Peyer's patch (tissue), 4 donors: ENCODE measurements around the gene UGT1A10.

ENCODE experiments used
- POLR2A ChIP-seq, 2 donors: fragments of 450-650 bp; IDR thresholded peaks; one replicate each; pipeline ENCODE4 v1.5.1; 2017; ENCODE audit warnings: antibody characterized with exemption in 2 of 2, mild to moderate bottlenecking in 2 of 2, moderate library complexity in 2 of 2
- TF ChIP-seq, protein P1 (sequence below), 6 experiments: fragments of 450-650 bp in 4 of 6; fragments of 200-600 bp in 2 of 6; sonication (generic) in 1 of 6; IDR thresholded peaks; one replicate each; pipeline ENCODE4 v1.5.1; 2017 to 2019; ENCODE audit warnings: antibody characterized with exemption in 6 of 6, mild to moderate bottlenecking in 3 of 6, moderate library complexity in 1 of 6

DNA sequence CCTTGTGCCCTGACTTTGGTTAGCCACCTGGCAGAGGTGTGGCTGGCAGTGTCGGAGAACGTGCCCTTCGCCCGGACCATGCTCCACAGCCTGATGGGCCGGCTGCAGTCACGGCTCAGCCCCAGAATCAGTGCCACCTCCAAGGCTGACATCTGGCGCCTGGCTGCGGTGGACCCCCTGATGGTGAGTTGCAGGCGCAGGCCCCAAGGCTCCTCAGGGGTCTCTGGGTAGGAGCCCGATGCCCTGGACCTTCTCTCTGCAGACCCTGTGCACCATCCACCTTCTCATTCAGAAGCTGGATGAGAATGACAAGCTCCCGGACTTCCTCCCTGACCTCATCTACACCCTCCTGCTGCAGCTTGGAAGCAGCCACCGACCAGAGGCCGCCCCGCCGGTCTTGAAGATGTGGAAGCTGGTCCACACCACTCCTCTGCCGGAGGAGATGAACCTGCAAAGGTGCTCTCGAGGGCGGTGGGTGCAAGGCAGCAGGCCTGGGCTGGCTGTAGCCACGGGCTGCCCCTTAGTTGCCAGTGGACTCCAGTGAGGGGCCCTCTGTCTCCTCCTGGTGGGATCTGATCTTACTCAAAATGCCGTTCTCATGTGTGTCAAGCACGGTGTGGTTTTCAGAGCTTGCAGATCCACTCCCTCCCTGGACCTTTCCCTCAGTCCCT is 186.0 kb downstream of the UGT1A10 start:
- TF ChIP-seq, protein P1, sequence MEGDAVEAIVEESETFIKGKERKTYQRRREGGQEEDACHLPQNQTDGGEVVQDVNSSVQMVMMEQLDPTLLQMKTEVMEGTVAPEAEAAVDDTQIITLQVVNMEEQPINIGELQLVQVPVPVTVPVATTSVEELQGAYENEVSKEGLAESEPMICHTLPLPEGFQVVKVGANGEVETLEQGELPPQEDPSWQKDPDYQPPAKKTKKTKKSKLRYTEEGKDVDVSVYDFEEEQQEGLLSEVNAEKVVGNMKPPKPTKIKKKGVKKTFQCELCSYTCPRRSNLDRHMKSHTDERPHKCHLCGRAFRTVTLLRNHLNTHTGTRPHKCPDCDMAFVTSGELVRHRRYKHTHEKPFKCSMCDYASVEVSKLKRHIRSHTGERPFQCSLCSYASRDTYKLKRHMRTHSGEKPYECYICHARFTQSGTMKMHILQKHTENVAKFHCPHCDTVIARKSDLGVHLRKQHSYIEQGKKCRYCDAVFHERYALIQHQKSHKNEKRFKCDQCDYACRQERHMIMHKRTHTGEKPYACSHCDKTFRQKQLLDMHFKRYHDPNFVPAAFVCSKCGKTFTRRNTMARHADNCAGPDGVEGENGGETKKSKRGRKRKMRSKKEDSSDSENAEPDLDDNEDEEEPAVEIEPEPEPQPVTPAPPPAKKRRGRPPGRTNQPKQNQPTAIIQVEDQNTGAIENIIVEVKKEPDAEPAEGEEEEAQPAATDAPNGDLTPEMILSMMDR (IDR thresholded peaks at IDR 0.05), result no peak
- TF ChIP-seq POLR2A (IDR thresholded peaks at IDR 0.05), result no peak
